Activated T-cell treated with anti-CD3 and anti-CD28 coated beads, Interleukin-2, amount 50 U/mL, for 72 hours (primary cell): ENCODE measurements around the gene CFDP1. TPM values are rescaled to one million over a fixed set of nuclear protein-coding genes. Genes with fewer than 3 reads are reported as not detected.

ENCODE experiments used
- ATAC-seq, 2 donors: fragments of 150-1000 bp; cut with Tn5 transposase; replicated peaks in 1 of 2; 2 replicates each; pipeline ENCODE4 v1.10.0; 2021; ENCODE audit warnings: moderate library complexity in 2 of 2, mild to moderate bottlenecking in 1 of 2
- DNase-seq, 2 donors: peaks; one replicate each; pipeline ENCODE4 v3.0.0; 2021 to 2022; ENCODE audit warnings: mixed read lengths in 1 of 2
- H3K27ac Mint-ChIP-seq: one replicate; pipeline ENCODE4 v1.8.0; 2022; ENCODE audit warnings: mild to moderate bottlenecking, moderate library complexity, mixed read lengths
- H3K27me3 Mint-ChIP-seq: one replicate; pipeline ENCODE4 v1.8.0; 2022; ENCODE audit warnings: low read depth, mixed read lengths
- H3K36me3 Mint-ChIP-seq, 2 donors: one replicate each; pipeline ENCODE4 v1.8.0; 2022; ENCODE audit warnings: mixed read lengths in 2 of 2, mild to moderate bottlenecking in 1 of 2; ENCODE audit not compliant: insufficient read depth in 2 of 2
- H3K4me1 Mint-ChIP-seq: one replicate; pipeline ENCODE4 v1.8.0; 2022; ENCODE audit warnings: low read depth, mixed read lengths
- H3K4me3 Mint-ChIP-seq, 2 donors: one replicate each; pipeline ENCODE4 v1.8.0; 2022; ENCODE audit warnings: mild to moderate bottlenecking in 2 of 2, mixed read lengths in 2 of 2, moderate library complexity in 2 of 2
- H3K9me3 Mint-ChIP-seq, 2 donors: one replicate each; pipeline ENCODE4 v1.8.0; 2022; ENCODE audit warnings: mixed read lengths in 2 of 2
- total RNA-seq, 2 donors: library from RNA; stranded (reverse); gene quantifications; one replicate each; pipeline ENCODE4 v1.2.3, GENCODE V29; 2022

Gene CFDP1
- total RNA-seq, 2 donors from 2014 or later, result 25.7 to 32.1 TPM

DNA sequence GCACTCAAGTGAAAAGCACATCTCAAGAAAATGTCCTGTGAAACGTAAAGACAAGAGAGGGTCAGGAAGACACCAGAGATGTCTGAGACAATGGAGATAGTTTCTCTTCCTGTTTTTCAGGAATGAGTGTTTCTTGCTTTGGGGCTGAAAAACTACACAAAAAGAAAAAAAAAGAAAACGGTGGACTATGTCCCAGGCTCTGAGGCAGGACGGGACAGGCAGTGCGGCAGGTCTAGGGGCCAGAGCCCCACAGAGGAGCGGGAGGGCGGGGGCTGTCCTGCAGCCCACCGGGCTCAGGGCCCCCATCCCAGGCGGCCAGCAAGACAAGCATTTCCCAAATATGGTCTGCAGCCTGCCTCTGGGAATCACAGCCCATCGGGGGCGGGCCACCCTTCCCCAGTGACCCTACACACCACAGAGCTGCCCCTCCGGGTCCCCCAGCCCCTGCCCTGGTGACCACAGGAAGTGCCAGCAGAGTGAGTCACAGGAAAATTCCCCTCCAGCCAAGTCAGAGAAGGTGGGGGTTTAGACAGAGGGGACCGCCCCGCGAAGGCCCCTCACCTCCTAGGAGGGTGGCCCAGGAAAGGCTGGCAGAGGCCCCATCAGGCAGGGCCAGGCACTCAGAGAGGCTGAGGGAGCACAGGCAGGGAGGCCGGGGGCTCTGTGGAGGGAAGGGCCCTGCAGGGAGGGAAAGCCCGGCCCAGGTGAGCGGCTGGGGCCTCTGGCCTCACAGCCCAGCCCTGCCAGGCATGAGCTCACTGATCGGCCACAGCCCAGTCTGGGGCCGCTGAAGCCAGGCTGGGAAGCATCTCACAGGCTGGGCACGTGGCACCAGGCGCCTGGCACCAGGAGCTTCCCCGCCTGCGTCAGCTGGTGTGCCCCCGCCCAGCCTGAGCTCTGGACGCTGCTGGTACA, 188.2 kb downstream of the CFDP1 start:
- no peaks in the 10 kb centered on the region for H3K36me3 Mint-ChIP-seq
- H3K9me3 Mint-ChIP-seq, result no peaks in the 10 kb centered on the region
- DNase-seq (no peak), ATAC-seq (peak; percentile 15 to 33)
- H3K27me3 Mint-ChIP-seq, result peaks cover 29% of the 10 kb centered on the region
- no peak overlapping the region for H3K4me3 Mint-ChIP-seq
- H3K4me1 Mint-ChIP-seq, result peaks cover 8% of the 10 kb centered on the region
- no peak overlapping the region for H3K27ac Mint-ChIP-seq

DNA sequence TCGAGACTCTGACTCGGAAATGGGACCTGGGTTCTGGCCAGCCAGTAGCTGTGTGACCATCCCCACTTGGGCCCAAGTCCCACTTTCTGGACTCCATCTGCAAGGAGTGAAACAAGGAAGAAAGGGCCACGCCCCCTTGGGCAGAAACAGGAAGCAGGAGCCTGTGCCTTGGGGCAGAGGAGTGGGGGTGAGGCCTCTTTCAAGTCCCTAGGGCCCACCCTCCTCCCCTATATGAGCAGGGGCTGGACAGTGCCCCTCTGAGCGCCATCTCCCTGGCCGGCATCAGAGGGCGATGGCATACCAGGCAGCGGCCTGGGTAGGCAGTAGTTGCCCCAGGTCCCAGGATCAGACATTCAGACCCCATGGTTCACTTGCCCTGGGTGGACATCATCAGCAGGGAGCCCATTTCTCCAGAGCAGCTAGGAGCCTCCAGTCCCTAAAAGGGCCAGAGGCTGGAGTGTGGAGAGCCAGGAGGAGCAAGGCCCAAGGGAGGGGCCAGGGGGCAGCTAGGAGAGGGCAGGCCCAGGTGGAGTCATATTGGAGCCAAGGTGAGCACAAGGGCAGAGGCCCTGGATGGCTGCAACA, 189.0 kb downstream of the CFDP1 start:
- no peaks in the 10 kb centered on the region for H3K9me3 Mint-ChIP-seq
- H3K4me1 Mint-ChIP-seq, result peaks cover 8% of the 10 kb centered on the region
- no peaks in the 10 kb centered on the region for H3K36me3 Mint-ChIP-seq
- H3K27ac Mint-ChIP-seq, result no peak overlapping the region
- H3K4me3 Mint-ChIP-seq, result no peak overlapping the region
- no peak for DNase-seq
- H3K27me3 Mint-ChIP-seq, result peaks cover 24% of the 10 kb centered on the region
- no peak for ATAC-seq

Other genes with a start within 250 kb of the CFDP1 start
- gene CTRB2, start 226.3 kb downstream of the CFDP1 start, total RNA-seq, result not detected
- not detected for gene CTRB1, start 214.5 kb downstream of the CFDP1 start, total RNA-seq
- 1 to 10 TPM; 1.2 to 1.5 TPM for gene BCAR1, start 181.9 kb downstream of the CFDP1 start, total RNA-seq
- gene TMEM170A, start 31.2 kb upstream of the CFDP1 start, total RNA-seq, result 10 to 100 TPM; 34.8 to 34.9 TPM
- gene CHST6, start 61.9 kb upstream of the CFDP1 start, total RNA-seq, result under 1 TPM; 0.07 TPM
- under 1 TPM in 1 of 2 donors, not detected in 1; 0.82 TPM for gene CHST5, start 102.6 kb upstream of the CFDP1 start, total RNA-seq
- gene TMEM231, start 122.7 kb upstream of the CFDP1 start, total RNA-seq, result 1 to 10 TPM; 3.5 to 9.6 TPM
- gene GABARAPL2, start 132.9 kb upstream of the CFDP1 start, total RNA-seq, result 10 to 100 TPM; 64.4 to 77.3 TPM
- 10 to 100 TPM; 38.2 to 60.5 TPM for gene ADAT1, start 189.8 kb upstream of the CFDP1 start, total RNA-seq
- gene KARS1, start 214.2 kb upstream of the CFDP1 start, total RNA-seq, result 100 to 1,000 TPM; 189 to 191 TPM
- gene TERF2IP, start 214.3 kb upstream of the CFDP1 start, total RNA-seq, result 10 to 100 TPM; 69.3 to 71.6 TPM
- not detected for gene CPHXL2, start 243.5 kb upstream of the CFDP1 start, total RNA-seq